Osteocyte (in vitro differentiated cells): ENCODE measurements around the gene CCKAR. TPM values are rescaled to one million over a fixed set of nuclear protein-coding genes. Genes with fewer than 3 reads are reported as not detected.

Source experiments
- DNase-seq: peaks from one replicate; pipeline ENCODE4 v3.0.0; 2021; ENCODE audit warnings: mixed read lengths; ENCODE audit not compliant: unreplicated experiment; ENCODE audit errors: extremely low spot score
- H3K27ac Mint-ChIP-seq: one replicate; pipeline ENCODE4 v1.8.0; 2021; ENCODE audit warnings: mild to moderate bottlenecking, mixed read lengths; ENCODE audit not compliant: unreplicated experiment
- H3K27me3 Mint-ChIP-seq: one replicate; pipeline ENCODE4 v1.8.0; 2021; ENCODE audit warnings: mixed read lengths; ENCODE audit not compliant: unreplicated experiment
- H3K36me3 Mint-ChIP-seq: one replicate; pipeline ENCODE4 v1.8.0; 2021; ENCODE audit warnings: mixed read lengths; ENCODE audit not compliant: unreplicated experiment
- H3K4me1 Mint-ChIP-seq: one replicate; pipeline ENCODE4 v1.8.0; 2021; ENCODE audit warnings: mixed read lengths; ENCODE audit not compliant: unreplicated experiment
- H3K4me3 Mint-ChIP-seq: one replicate; pipeline ENCODE4 v1.8.0; 2021; ENCODE audit warnings: mild to moderate bottlenecking, moderate library complexity, mixed read lengths; ENCODE audit not compliant: unreplicated experiment
- H3K9me3 Mint-ChIP-seq: one replicate; pipeline ENCODE4 v1.8.0; 2021; ENCODE audit warnings: mixed read lengths; ENCODE audit not compliant: unreplicated experiment
- total RNA-seq: library from RNA; stranded (reverse); gene quantifications from 2 replicates; pipeline ENCODE4 v1.2.1, GENCODE V29; 2021
- TF ChIP-seq, protein P1 (sequence below): fragments of 200-600 bp; sonication (generic); IDR thresholded peaks from 2 replicates; pipeline ENCODE4 v1.5.0; 2021; ENCODE audit warnings: antibody characterized with exemption, mild to moderate bottlenecking, moderate library complexity

CCKAR gene
- total RNA-seq, 1 donor from 2014 or later: not detected

DNA sequence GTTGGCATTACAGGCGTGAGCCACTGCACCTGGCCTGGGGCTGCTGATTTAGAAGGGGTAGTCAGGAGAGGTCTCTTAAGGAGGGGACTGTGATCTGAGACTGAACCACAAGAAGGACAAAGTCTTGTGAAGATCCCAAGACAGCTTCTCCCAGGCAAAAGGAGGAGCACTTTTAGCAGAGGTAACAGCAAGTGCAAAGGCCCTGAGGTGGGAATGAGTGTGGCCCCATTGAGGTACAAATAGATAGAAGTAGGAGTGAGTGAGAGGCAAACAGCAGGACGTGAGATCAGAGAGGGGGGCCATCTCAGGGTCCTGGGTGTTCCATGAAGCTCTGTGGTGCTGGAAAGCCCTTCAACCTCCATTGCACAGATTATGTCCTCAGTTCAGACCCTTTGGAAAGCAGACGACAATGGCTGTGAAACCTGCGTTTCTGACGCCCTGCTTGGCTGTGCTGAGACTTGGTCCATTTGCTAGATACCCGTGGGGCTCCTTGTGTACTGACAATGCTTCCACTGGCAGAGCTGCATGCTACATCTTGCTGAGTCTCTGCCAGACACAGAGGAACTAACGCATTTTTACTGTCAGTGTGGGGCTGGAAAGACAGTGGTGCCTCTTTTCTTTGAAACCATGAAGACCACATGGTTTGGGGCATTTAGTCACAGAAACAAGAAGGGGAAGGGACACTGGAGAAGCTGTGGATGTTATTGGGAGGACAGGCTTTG, 1.3 kb upstream of the CCKAR start:
- Mint-ChIP-seq H3K36me3 (no peaks in the 10 kb centered on the region), H3K27ac (no peak overlapping the region), H3K27me3 (peaks cover 75% of the 10 kb centered on the region), H3K4me3 (no peak overlapping the region), H3K9me3 (no peaks in the 10 kb centered on the region), H3K4me1 (no peaks in the 10 kb centered on the region)
- TF ChIP-seq, protein P1, sequence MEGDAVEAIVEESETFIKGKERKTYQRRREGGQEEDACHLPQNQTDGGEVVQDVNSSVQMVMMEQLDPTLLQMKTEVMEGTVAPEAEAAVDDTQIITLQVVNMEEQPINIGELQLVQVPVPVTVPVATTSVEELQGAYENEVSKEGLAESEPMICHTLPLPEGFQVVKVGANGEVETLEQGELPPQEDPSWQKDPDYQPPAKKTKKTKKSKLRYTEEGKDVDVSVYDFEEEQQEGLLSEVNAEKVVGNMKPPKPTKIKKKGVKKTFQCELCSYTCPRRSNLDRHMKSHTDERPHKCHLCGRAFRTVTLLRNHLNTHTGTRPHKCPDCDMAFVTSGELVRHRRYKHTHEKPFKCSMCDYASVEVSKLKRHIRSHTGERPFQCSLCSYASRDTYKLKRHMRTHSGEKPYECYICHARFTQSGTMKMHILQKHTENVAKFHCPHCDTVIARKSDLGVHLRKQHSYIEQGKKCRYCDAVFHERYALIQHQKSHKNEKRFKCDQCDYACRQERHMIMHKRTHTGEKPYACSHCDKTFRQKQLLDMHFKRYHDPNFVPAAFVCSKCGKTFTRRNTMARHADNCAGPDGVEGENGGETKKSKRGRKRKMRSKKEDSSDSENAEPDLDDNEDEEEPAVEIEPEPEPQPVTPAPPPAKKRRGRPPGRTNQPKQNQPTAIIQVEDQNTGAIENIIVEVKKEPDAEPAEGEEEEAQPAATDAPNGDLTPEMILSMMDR: no peak
- peak; percentile 74 for DNase-seq

- TF ChIP-seq, protein P1: no peak
- Mint-ChIP-seq H3K4me3 (no peak overlapping the region), H3K36me3 (no peaks in the 10 kb centered on the region), H3K9me3 (no peaks in the 10 kb centered on the region), H3K27ac (no peak overlapping the region), H3K4me1 (no peaks in the 10 kb centered on the region), H3K27me3 (peaks cover 69% of the 10 kb centered on the region)
- DNase-seq: no peak
Observed at GRCh38 chr4:26490960-26491284, 638 bp upstream of the CCKAR start.

GRCh38 chr4:26489101-26489985, 941 bp downstream of the CCKAR start:
- Mint-ChIP-seq H3K27me3 (peaks cover 57% of the 10 kb centered on the region), H3K27ac (no peak overlapping the region), H3K36me3 (no peaks in the 10 kb centered on the region), H3K9me3 (no peaks in the 10 kb centered on the region), H3K4me1 (no peaks in the 10 kb centered on the region), H3K4me3 (no peak overlapping the region)
- peak; percentile 79 for DNase-seq
- TF ChIP-seq, protein P1: no peak

DNA sequence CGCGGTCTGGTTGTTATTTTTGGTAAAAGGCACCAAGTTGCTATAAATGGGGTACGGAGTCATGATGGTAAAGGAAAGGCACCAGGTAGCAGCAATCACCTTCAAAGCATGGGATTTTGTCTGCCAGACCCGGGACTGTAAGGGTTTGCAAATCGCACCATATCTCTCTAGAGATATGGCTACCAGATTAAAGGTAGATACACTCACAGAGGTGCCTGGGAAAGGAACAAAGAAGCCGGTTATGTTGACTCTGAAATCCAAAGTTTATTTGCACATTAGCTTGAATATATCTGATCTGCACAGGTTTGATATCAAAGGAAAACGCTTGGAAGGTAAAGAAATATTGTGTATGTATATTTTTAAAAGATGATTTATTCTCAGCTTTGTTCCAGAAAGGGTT, 4.6 kb downstream of the CCKAR start:
- H3K27me3 Mint-ChIP-seq: peaks cover 46% of the 10 kb centered on the region
- H3K9me3 Mint-ChIP-seq: no peaks in the 10 kb centered on the region
- no peaks in the 10 kb centered on the region for H3K4me1 Mint-ChIP-seq
- no peaks in the 10 kb centered on the region for H3K36me3 Mint-ChIP-seq
- TF ChIP-seq, protein P1: no peak
- no peak overlapping the region for H3K4me3 Mint-ChIP-seq
- no peak for DNase-seq
- no peak overlapping the region for H3K27ac Mint-ChIP-seq

DNA sequence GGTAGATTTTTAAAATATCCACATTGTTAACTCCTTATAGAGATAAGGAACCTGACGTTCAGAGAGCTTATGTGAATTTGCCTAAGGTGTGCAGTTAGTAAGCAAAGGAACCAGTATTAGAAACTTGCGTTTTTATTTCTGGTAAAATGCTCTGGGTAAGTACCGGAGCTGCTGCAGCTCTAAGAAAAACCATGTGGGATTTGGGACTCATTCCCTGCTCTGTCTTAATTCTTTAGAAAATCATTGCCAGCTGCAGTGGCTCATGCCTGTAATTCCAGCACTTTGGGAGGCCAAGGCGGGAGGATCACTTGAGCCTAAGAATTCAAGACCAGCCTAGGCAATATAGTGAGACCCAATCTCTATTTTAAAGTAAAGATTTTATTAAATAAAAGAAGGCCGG, 5.8 kb downstream of the CCKAR start:
- peaks cover 39% of the 10 kb centered on the region for H3K27me3 Mint-ChIP-seq
- H3K36me3 Mint-ChIP-seq: no peaks in the 10 kb centered on the region
- DNase-seq: no peak
- TF ChIP-seq, protein P1: no peak
- H3K4me1 Mint-ChIP-seq: no peaks in the 10 kb centered on the region
- no peak overlapping the region for H3K27ac Mint-ChIP-seq
- H3K4me3 Mint-ChIP-seq: no peak overlapping the region
- no peaks in the 10 kb centered on the region for H3K9me3 Mint-ChIP-seq
